ENCODE measurements around the gene LGALS7. TPM values are rescaled to one million over a fixed set of nuclear protein-coding genes. Genes with fewer than 3 reads are reported as not detected.
A peak's percentile ranks its signal among the peaks of the same experiment; 100 is the strongest.

The LGALS7 gene
- total RNA-seq, 3 donors from 2014 or later (not counting 1 experiment from before 2014, with no cell fraction given), result not detected

DNA sequence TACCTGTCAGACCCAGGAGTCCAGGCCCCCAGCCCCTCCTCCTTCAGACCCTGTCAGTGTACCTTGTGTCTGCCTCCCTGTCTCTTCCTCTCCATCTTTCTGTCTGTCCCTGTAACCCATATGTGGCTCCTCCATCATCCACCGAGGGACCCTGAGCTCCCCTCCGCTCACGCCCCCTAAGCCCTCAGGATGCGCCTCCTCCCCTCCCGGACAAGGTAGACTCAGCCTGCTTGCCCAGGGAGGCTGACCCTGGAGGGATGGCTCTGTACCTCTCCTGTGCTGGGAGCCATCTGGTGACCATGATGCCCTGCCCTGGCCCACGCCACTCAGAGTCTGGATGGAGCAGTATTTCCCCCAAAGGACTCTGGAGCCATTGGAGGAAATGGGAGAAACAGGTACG lies 28.0 kb downstream of the LGALS7 start:
- Mint-ChIP-seq H3K36me3 (no peaks in the 10 kb centered on the region), H3K27me3 (ENCODE audit: low read depth in 2 of 2) (no peaks in the 10 kb centered on the region), H3K4me1 (peaks cover 0 to 12% of the 10 kb centered on the region in 2 donors), H3K9me3 (no peaks in the 10 kb centered on the region), H3K4me3 (no peak overlapping the region), H3K27ac (peak overlapping the region in 1 of 2 donors; percentile 71)
- intact Hi-C loops (cut with micrococcal nuclease), result no loop called here
- H3K9me3 ChIP-seq (ENCODE audit: control insufficient read depth, insufficient read depth, low read length), result no peaks in the 10 kb centered on the region
- H3K4me3 ChIP-seq (ENCODE audit: low read length), result no peak overlapping the region
- WGBS (ENCODE audit: insufficient coverage), result 85% methylated on average over 7 of the region's 7 CpGs
- H3K27ac ChIP-seq (ENCODE audit: low read length), result no peak overlapping the region
- no peaks in the 10 kb centered on the region for H3K36me3 ChIP-seq (ENCODE audit: control insufficient read depth, insufficient read depth, low read length)
- H3K4me1 ChIP-seq (ENCODE audit: control insufficient read depth, insufficient read depth, low read length), result no peaks in the 10 kb centered on the region
- TF ChIP-seq, protein P1, sequence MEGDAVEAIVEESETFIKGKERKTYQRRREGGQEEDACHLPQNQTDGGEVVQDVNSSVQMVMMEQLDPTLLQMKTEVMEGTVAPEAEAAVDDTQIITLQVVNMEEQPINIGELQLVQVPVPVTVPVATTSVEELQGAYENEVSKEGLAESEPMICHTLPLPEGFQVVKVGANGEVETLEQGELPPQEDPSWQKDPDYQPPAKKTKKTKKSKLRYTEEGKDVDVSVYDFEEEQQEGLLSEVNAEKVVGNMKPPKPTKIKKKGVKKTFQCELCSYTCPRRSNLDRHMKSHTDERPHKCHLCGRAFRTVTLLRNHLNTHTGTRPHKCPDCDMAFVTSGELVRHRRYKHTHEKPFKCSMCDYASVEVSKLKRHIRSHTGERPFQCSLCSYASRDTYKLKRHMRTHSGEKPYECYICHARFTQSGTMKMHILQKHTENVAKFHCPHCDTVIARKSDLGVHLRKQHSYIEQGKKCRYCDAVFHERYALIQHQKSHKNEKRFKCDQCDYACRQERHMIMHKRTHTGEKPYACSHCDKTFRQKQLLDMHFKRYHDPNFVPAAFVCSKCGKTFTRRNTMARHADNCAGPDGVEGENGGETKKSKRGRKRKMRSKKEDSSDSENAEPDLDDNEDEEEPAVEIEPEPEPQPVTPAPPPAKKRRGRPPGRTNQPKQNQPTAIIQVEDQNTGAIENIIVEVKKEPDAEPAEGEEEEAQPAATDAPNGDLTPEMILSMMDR (IDR thresholded peaks at IDR 0.05), result no peak
- no peaks in the 10 kb centered on the region for H3K27me3 ChIP-seq (ENCODE audit: control insufficient read depth, insufficient read depth, low read length)
- no peak for ATAC-seq
- no peak for DNase-seq

DNA sequence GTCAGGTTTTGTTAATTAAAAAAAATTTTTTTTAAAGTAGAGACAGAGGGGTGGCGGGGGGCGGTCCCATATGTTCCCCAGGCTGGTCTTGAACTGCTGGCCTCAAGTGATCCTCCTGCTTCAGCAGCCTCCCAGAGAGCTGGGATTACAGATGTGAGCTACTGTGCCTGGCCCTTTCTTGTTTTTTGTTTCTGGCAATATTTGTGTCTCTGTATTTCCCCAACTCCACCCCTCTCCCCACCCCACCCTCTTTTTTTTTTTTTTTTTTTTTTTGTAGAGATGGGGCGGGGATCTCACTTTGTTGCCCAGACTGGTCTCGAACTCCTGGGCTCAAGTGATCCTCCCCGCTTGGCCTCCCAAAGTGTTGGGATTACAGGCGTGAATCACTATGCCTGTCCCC lies 28.4 kb downstream of the LGALS7 start:
- H3K9me3 Mint-ChIP-seq, result no peaks in the 10 kb centered on the region
- Histone ChIP-seq H3K9me3 (ENCODE audit: control insufficient read depth, insufficient read depth, low read length) (no peaks in the 10 kb centered on the region), H3K27ac (ENCODE audit: low read length) (no peak overlapping the region), H3K4me1 (ENCODE audit: control insufficient read depth, insufficient read depth, low read length) (peaks cover 4% of the 10 kb centered on the region), H3K27me3 (ENCODE audit: control insufficient read depth, insufficient read depth, low read length) (no peaks in the 10 kb centered on the region), H3K4me3 (ENCODE audit: low read length) (no peak overlapping the region), H3K36me3 (ENCODE audit: control insufficient read depth, insufficient read depth, low read length) (no peaks in the 10 kb centered on the region)
- H3K27ac Mint-ChIP-seq, result peak overlapping the region in 1 of 2 donors; percentile 71
- ATAC-seq (no peak), DNase-seq (no peak)
- H3K4me1 Mint-ChIP-seq, result peaks cover under 1 to 15% of the 10 kb centered on the region in 2 donors
- 77% methylated on average over 6 of the region's 6 CpGs for WGBS (ENCODE audit: insufficient coverage)
- H3K4me3 Mint-ChIP-seq, result no peak overlapping the region
- H3K36me3 Mint-ChIP-seq, result no peaks in the 10 kb centered on the region
- TF ChIP-seq, protein P1 (IDR thresholded peaks at IDR 0.05), result no peak
- intact Hi-C loops (cut with micrococcal nuclease), result no loop called here
- H3K27me3 Mint-ChIP-seq (ENCODE audit: low read depth in 2 of 2), result no peaks in the 10 kb centered on the region

DNA sequence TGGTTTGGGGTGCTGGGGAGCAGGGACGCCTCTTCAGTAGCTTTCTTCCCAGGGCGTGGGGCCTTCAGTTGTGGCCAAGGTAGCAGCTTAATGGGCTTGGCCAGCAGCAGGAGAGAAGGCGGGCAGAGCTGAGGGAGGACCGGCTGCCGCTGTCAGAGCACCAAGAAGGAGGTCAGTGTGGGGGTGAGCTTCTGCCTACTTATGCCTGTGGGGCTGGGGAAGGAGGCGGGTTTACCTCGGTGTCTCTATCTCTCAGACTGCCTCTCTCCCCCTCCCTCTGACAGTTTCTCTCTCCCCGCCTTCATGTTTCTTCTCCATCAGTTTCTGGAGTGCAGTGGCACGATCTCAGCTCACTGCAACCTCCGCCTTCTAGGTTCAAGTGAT lies 29.0 kb downstream of the LGALS7 start, which contains the start of gene CAPN12:
TSS of gene CAPN12 (minus strand) at position 177 of the 384 bp plus-strand sequence. CDS start 309 bp downstream, outside the sequence.
- Histone ChIP-seq H3K27ac (ENCODE audit: low read length) (no peak within 1 kb of the TSS), H3K4me3 (ENCODE audit: low read length) (no peak within 1 kb of the TSS), H3K9me3 (ENCODE audit: control insufficient read depth, insufficient read depth, low read length) (no peaks in the 10 kb centered on the region), H3K4me1 (ENCODE audit: control insufficient read depth, insufficient read depth, low read length) (peaks cover 10% of the 10 kb centered on the region), H3K36me3 (ENCODE audit: control insufficient read depth, insufficient read depth, low read length) (no peaks in the 10 kb centered on the region), H3K27me3 (ENCODE audit: control insufficient read depth, insufficient read depth, low read length) (no peaks in the 10 kb centered on the region)
- Mint-ChIP-seq H3K27ac (peak within 1 kb of the TSS in 1 of 2 donors; percentile 71), H3K36me3 (no peaks in the 10 kb centered on the region), H3K27me3 (ENCODE audit: low read depth in 2 of 2) (no peaks in the 10 kb centered on the region), H3K9me3 (no peaks in the 10 kb centered on the region), H3K4me3 (no peak within 1 kb of the TSS), H3K4me1 (peaks cover 6 to 21% of the 10 kb centered on the region in 2 donors)
- ATAC-seq (no peak), DNase-seq (no peak)
- TF ChIP-seq, protein P1 (IDR thresholded peaks at IDR 0.05), result no peak
- WGBS (ENCODE audit: insufficient coverage), result 86% methylated on average over 10 of the region's 10 CpGs
- intact Hi-C loops (cut with micrococcal nuclease), result no loop called here
